Stimulated activated memory B cell treated with anti-CD40 and anti-IgM and Interleukin-4, amounts not matched to agents 10 μg/mL and 1 μg/mL and 100 μg/mL, for 72 hours (primary cell): ENCODE results near the gene CDPF1.

ENCODE experiments used
- ATAC-seq: fragments of 150-1000 bp; cut with Tn5 transposase; 2 replicates; pipeline ENCODE4 v1.10.0; 2021
- H3K27ac Mint-ChIP-seq: one replicate; pipeline ENCODE4 v1.8.0; 2022; ENCODE audit warnings: mild to moderate bottlenecking, mixed read lengths
- H3K27me3 Mint-ChIP-seq: one replicate; pipeline ENCODE4 v1.8.0; 2022; ENCODE audit warnings: mixed read lengths
- H3K36me3 Mint-ChIP-seq: one replicate; pipeline ENCODE4 v1.8.0; 2022; ENCODE audit warnings: mixed read lengths
- H3K4me1 Mint-ChIP-seq: one replicate; pipeline ENCODE4 v1.8.0; 2022; ENCODE audit warnings: mixed read lengths
- H3K4me3 Mint-ChIP-seq: one replicate; pipeline ENCODE4 v1.8.0; 2022; ENCODE audit warnings: mild to moderate bottlenecking, moderate library complexity, mixed read lengths
- H3K9me3 Mint-ChIP-seq: one replicate; pipeline ENCODE4 v1.8.0; 2022; ENCODE audit warnings: mixed read lengths

Gene CDPF1

DNA sequence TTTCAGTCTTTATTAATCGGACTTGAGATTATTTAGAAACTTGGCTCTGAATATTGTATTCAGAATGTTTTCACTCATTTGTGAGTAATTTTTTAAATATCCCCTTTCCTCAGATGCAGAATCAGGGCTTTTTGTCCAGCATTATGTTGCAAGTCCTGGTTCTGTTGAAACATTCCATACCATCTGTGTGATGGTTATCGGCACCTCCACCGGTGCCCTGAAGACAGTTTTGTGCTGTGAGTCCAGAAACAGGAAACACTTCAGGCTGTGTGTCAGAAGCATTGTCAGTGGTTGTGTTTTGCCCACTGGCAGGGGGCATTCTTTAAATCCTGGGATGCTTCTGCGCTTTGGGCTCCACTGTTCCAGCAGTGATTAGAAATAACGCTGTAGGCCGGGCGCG is 20.4 kb downstream of the CDPF1 start:
- Mint-ChIP-seq H3K4me1 (no peaks in the 10 kb centered on the region), H3K9me3 (no peaks in the 10 kb centered on the region), H3K27me3 (no peaks in the 10 kb centered on the region), H3K27ac (no peak overlapping the region), H3K4me3 (no peak overlapping the region), H3K36me3 (peaks cover 22% of the 10 kb centered on the region)
- no peak for ATAC-seq

DNA sequence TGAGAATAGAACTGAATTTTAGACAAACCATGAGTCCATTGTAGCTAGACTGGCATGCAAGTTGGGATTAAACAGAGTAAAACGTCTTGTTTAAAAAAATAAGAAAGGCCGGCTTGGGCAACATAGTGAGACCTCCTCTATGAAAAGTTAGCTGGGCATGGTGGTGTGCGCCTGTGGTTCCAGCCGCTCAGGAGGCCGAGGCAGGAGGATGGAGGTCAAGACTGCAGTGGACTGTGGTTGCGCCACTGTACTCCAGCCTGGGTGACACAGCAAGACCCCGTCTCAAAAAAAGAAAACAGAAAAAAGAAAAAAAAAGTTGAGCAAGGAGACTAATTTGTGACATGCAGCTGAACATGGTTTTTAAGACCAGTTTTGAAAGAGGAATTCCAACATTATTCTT is 23.5 kb downstream of the CDPF1 start:
- ATAC-seq, result no peak
- no peaks in the 10 kb centered on the region for H3K9me3 Mint-ChIP-seq
- no peaks in the 10 kb centered on the region for H3K27me3 Mint-ChIP-seq
- peaks cover under 1% of the 10 kb centered on the region for H3K4me1 Mint-ChIP-seq
- H3K36me3 Mint-ChIP-seq, result peaks cover 18% of the 10 kb centered on the region
- no peak overlapping the region for H3K4me3 Mint-ChIP-seq
- no peak overlapping the region for H3K27ac Mint-ChIP-seq

DNA sequence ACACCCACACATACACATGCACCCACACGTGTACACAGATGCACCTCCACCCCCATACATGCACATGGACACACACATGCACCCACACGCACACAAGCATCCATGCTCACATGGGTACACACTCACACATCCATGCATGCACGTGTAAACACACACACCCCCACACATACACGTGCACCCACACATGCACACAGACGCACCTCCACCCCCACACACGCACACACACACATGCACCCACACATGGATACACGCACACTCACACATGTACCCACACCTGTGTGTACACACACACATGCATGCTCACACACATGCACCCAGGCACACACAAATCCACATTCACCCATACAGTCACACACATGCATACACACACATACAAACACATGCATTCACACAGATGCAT is 24.5 kb downstream of the CDPF1 start:
- Mint-ChIP-seq H3K27ac (no peak overlapping the region), H3K4me3 (no peak overlapping the region), H3K9me3 (no peaks in the 10 kb centered on the region), H3K4me1 (peaks cover 8% of the 10 kb centered on the region), H3K27me3 (no peaks in the 10 kb centered on the region), H3K36me3 (peaks cover 24% of the 10 kb centered on the region)
- no peak for ATAC-seq

DNA sequence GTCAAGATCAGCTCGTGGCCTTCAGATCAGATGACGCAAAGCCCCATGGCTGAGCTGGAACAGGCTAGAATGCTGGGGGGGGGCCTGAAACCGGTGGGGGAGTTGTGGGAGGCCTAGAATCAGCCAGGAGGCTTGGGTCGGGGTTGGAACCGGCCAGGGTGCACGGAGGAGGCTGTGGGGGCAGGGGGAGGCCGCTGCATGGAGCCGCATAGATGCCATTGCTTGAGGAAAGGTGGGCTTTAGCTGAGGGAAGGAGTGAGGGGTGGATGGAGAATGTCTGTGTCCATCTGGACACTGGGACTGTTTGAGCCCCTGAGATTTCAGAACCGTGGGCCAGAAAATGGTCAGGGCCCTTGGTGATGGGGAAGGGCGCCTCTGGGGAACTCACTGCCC is 25.2 kb downstream of the CDPF1 start:
- Mint-ChIP-seq H3K36me3 (peaks cover 24% of the 10 kb centered on the region), H3K27ac (no peak overlapping the region), H3K27me3 (no peaks in the 10 kb centered on the region), H3K9me3 (no peaks in the 10 kb centered on the region), H3K4me1 (peaks cover 8% of the 10 kb centered on the region), H3K4me3 (no peak overlapping the region)
- ATAC-seq, result no peak

GRCh38 chr22:46224044-46224897 is 25.8 kb downstream of the CDPF1 start:
- ATAC-seq, result no peak
- H3K4me1 Mint-ChIP-seq, result peaks cover 14% of the 10 kb centered on the region
- H3K9me3 Mint-ChIP-seq, result no peaks in the 10 kb centered on the region
- H3K36me3 Mint-ChIP-seq, result peaks cover 30% of the 10 kb centered on the region
- no peaks in the 10 kb centered on the region for H3K27me3 Mint-ChIP-seq
- no peak overlapping the region for H3K4me3 Mint-ChIP-seq
- H3K27ac Mint-ChIP-seq, result no peak overlapping the region

GRCh38 chr22:46220921-46221320 is 29.2 kb downstream of the CDPF1 start:
- peaks cover 57% of the 10 kb centered on the region for H3K36me3 Mint-ChIP-seq
- peak; percentile 81 for ATAC-seq
- H3K27me3 Mint-ChIP-seq, result no peaks in the 10 kb centered on the region
- H3K4me1 Mint-ChIP-seq, result peaks cover 14% of the 10 kb centered on the region
- H3K9me3 Mint-ChIP-seq, result no peaks in the 10 kb centered on the region
- H3K4me3 Mint-ChIP-seq, result no peak overlapping the region
- peak overlapping the region; percentile 59 for H3K27ac Mint-ChIP-seq

DNA sequence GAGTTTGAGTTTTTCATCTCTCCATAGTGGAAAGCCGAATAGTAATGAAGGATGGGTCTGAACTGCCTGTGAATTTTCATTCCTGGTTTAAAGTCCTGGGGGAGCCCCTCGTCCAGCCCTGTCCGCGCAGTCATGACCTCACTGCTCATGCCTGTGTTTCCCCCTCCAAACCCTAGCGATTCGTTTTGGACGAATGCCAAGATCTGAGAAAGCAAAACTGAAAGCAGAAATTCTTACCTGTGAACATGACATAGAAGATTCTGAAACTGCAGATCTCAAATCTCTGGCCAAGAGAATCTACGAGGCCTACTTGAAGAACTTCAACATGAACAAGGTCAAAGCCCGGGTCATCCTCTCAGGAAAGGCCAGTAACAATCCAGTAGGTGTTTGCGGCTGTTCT is 30.5 kb downstream of the CDPF1 start:
- Mint-ChIP-seq H3K4me3 (no peak overlapping the region), H3K9me3 (no peaks in the 10 kb centered on the region), H3K27me3 (no peaks in the 10 kb centered on the region), H3K36me3 (peaks cover 59% of the 10 kb centered on the region), H3K4me1 (peaks cover 14% of the 10 kb centered on the region), H3K27ac (no peak overlapping the region)
- ATAC-seq, result no peak

DNA sequence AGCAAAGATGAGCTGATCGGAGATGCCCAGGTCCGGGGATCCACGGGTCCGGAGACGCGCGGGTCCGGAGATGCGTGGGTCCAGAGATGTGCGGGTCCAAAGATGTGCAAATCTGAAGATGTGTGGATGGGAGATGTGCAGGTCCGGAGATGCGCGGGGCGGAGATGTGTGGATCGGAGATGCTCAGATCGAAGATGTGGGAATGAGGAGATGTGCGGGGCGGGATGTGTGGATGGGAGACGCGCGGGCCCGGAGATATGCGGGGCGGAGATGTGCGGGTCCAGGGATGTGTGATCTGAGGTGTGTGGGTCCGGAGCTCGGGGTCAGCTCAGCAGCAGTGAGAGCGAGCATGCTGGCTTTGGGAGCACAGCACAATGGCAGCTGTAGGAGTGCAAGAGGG is 35.5 kb downstream of the CDPF1 start:
- H3K36me3 Mint-ChIP-seq, result peaks cover 91% of the 10 kb centered on the region
- H3K27me3 Mint-ChIP-seq, result no peaks in the 10 kb centered on the region
- no peak overlapping the region for H3K4me3 Mint-ChIP-seq
- no peak overlapping the region for H3K27ac Mint-ChIP-seq
- no peak for ATAC-seq
- H3K9me3 Mint-ChIP-seq, result peaks cover under 1% of the 10 kb centered on the region
- H3K4me1 Mint-ChIP-seq, result peaks cover 8% of the 10 kb centered on the region

- H3K27me3 Mint-ChIP-seq, result no peaks in the 10 kb centered on the region
- no peak for ATAC-seq
- H3K36me3 Mint-ChIP-seq, result peaks cover 91% of the 10 kb centered on the region
- H3K4me1 Mint-ChIP-seq, result peaks cover 4% of the 10 kb centered on the region
- H3K27ac Mint-ChIP-seq, result peak overlapping the region; percentile 45
- no peak overlapping the region for H3K4me3 Mint-ChIP-seq
- H3K9me3 Mint-ChIP-seq, result peaks cover 5% of the 10 kb centered on the region
Measured at GRCh38 chr22:46214149-46214548, 35.9 kb downstream of the CDPF1 start.

GRCh38 chr22:46213052-46213451 is 37.0 kb downstream of the CDPF1 start:
- Mint-ChIP-seq H3K4me1 (peaks cover 4% of the 10 kb centered on the region), H3K27ac (no peak overlapping the region), H3K4me3 (no peak overlapping the region), H3K36me3 (peaks cover 90% of the 10 kb centered on the region), H3K9me3 (peaks cover 13% of the 10 kb centered on the region), H3K27me3 (no peaks in the 10 kb centered on the region)
- ATAC-seq, result no peak

DNA sequence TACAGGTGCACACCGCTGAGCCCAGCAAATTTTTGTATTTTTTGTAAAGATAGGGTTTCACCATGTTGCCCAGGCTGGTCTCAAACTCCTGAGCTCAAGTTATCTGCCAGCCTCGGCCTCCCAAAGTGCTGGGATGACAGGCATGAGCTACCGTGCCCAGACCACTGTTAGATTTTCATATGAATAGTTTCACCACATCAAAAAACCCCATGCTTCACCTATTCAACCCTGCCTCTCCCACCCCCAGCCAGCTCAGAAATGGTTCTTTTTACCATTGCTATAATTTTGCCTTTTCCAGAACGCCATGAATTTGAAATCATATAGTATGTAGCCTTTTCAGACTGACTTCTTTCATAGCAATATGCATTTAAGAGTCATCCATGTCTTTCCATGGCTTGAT is 37.9 kb downstream of the CDPF1 start:
- H3K4me1 Mint-ChIP-seq, result peaks cover 4% of the 10 kb centered on the region
- H3K27ac Mint-ChIP-seq, result no peak overlapping the region
- ATAC-seq, result no peak
- no peaks in the 10 kb centered on the region for H3K27me3 Mint-ChIP-seq
- peaks cover 85% of the 10 kb centered on the region for H3K36me3 Mint-ChIP-seq
- no peak overlapping the region for H3K4me3 Mint-ChIP-seq
- H3K9me3 Mint-ChIP-seq, result peaks cover 13% of the 10 kb centered on the region

- no peaks in the 10 kb centered on the region for H3K27me3 Mint-ChIP-seq
- ATAC-seq, result no peak
- peaks cover 17% of the 10 kb centered on the region for H3K9me3 Mint-ChIP-seq
- peaks cover 4% of the 10 kb centered on the region for H3K4me1 Mint-ChIP-seq
- H3K27ac Mint-ChIP-seq, result no peak overlapping the region
- H3K4me3 Mint-ChIP-seq, result no peak overlapping the region
- H3K36me3 Mint-ChIP-seq, result peaks cover 76% of the 10 kb centered on the region
Measured at GRCh38 chr22:46209262-46209661, 40.8 kb downstream of the CDPF1 start.

DNA sequence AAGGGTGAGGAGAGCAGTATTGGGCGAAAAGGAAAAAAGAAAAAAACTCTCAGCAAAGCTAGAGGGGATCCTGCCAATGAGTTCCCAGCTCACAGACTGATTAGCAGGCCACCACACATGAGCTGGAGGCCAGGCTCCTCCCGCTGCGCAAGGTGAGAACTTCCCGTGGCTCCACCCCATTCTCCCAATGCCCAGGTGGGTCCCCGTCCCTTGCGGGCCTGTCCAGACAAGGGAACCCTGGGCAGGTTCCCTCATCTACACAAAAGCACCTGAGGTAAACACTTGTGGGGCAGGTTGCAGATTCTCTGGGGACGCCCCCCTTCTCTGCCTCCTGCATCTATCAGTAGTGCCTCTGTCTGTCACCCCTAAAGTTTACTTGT is 46.5 kb downstream of the CDPF1 start:
- peaks cover 6% of the 10 kb centered on the region for H3K9me3 Mint-ChIP-seq
- H3K27me3 Mint-ChIP-seq, result no peaks in the 10 kb centered on the region
- ATAC-seq, result no peak
- H3K4me3 Mint-ChIP-seq, result no peak overlapping the region
- no peak overlapping the region for H3K27ac Mint-ChIP-seq
- H3K4me1 Mint-ChIP-seq, result no peaks in the 10 kb centered on the region
- peaks cover 54% of the 10 kb centered on the region for H3K36me3 Mint-ChIP-seq

DNA sequence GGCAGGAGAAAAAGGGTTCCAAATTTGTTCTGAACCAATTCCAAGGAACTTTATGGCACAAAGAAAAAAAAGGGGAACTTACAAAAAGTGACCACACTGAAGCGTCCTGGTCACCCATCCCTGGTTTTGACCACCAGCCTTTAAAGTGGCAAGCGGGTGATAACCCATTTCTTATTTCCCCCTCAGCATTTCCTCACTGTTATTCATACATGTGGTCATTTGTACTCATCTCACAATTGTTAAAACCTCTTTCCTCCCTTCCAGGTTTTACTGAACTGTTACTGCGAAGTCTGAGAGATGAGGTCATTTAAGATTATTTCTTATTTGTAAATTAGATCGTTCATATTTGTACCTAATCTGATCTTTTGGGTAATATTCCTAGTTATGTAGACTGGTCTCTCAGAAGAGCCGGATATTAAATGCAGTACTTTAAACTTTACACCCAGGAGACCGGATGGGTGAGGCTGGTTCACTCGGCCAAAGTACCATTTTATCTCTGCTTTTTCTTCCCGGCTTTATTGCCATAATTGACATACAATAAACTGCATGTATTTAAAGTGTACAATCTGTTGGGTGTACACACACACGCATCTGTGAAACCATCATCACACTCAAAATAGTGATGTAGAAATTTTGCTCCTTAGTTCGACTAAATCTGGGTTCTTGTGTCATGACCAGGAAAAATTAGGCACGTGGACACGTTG is 47.0 kb downstream of the CDPF1 start:
- Mint-ChIP-seq H3K4me3 (no peak overlapping the region), H3K9me3 (peaks cover 4% of the 10 kb centered on the region), H3K27ac (no peak overlapping the region), H3K4me1 (no peaks in the 10 kb centered on the region), H3K36me3 (peaks cover 50% of the 10 kb centered on the region), H3K27me3 (no peaks in the 10 kb centered on the region)
- ATAC-seq, result no peak

DNA sequence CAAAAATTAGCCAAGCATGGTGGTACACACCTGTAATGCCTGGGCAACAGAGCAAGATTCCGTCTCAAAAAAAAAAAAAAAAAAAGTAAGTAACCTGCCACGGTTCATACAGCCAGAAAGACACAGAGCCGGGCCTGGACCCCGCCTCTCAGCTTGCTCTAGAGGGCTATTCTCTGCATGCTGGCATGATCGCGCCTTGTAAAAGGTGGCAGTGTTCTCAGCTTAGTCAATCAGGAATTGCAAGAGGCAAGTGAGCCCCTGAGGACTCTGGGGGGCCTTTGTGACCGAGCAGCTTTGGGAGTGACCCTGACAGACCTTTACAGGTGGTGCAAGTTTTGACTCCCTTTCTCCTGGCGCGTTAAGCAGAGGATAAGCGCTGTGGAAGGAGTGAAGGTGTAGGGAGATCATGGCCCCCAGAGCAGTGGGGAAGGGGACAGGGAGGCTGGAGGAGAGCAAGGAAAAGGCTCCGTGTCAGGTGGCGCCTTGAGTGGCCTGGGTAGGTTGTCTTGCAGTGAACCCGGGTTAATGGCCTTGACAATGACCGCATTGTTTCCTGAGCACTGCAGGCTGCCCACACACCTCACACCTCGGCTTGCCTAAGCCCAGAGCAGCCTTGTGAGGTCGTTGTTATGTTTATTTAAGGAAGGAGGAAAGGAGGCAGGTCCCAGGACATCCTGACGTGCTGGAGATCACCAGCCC is 48.9 kb downstream of the CDPF1 start:
- Mint-ChIP-seq H3K36me3 (peaks cover 50% of the 10 kb centered on the region), H3K4me3 (no peak overlapping the region), H3K4me1 (peaks cover 6% of the 10 kb centered on the region), H3K27ac (no peak overlapping the region), H3K27me3 (no peaks in the 10 kb centered on the region), H3K9me3 (peaks cover 4% of the 10 kb centered on the region)
- no peak for ATAC-seq
